ENCODE results near the gene KRTAP10-4.
"Not testable (repeated sequence)": the region's sequence is repeated elsewhere in the genome, so short reads cannot be mapped to it uniquely, and the experiment has no call there.

KRTAP10-4 gene

GRCh38 chr21:44600118-44600978, 26.8 kb downstream of the KRTAP10-4 start, which contains the start of gene KRTAP10-7:
KRTAP10-7 (plus strand) TSS chr21:44600597; CDS start chr21:44600622, 25 bp downstream.
- not testable (repeated sequence) for DNase-seq

GRCh38 chr21:44601091-44601490, 27.6 kb downstream of the KRTAP10-4 start:
- peak in 1 of 14 donors; percentile 28 for DNase-seq

- no peak for DNase-seq
Observed at GRCh38 chr21:44601596-44602462, 28.3 kb downstream of the KRTAP10-4 start.

- no peak for DNase-seq
Observed at GRCh38 chr21:44602463-44602850, 28.9 kb downstream of the KRTAP10-4 start.

GRCh38 chr21:44603109-44603875, 29.8 kb downstream of the KRTAP10-4 start:
- no peak for DNase-seq

- DNase-seq, result no peak
Observed at GRCh38 chr21:44603911-44604310, 30.4 kb downstream of the KRTAP10-4 start.

GRCh38 chr21:44606495-44606894, 33.0 kb downstream of the KRTAP10-4 start:
- no peak for DNase-seq

- DNase-seq, result no peak
Observed at GRCh38 chr21:44609193-44609592, 35.7 kb downstream of the KRTAP10-4 start.

- not testable (repeated sequence) for DNase-seq
Observed at GRCh38 chr21:44610157-44610843, 36.8 kb downstream of the KRTAP10-4 start.

GRCh38 chr21:44611551-44611950, 38.0 kb downstream of the KRTAP10-4 start:
- no peak for DNase-seq

GRCh38 chr21:44612029-44612486, 38.5 kb downstream of the KRTAP10-4 start, which contains the start of gene KRTAP10-8:
KRTAP10-8 (plus strand) TSS chr21:44612079; CDS start chr21:44612101, 22 bp downstream.
- no peak for DNase-seq

GRCh38 chr21:44612669-44613229, 39.2 kb downstream of the KRTAP10-4 start:
- no peak for DNase-seq

GRCh38 chr21:44613386-44614155, 40.0 kb downstream of the KRTAP10-4 start:
- DNase-seq, result no peak

GRCh38 chr21:44614161-44614631, 40.7 kb downstream of the KRTAP10-4 start:
- no peak for DNase-seq

GRCh38 chr21:44614961-44615391, 41.4 kb downstream of the KRTAP10-4 start:
- no peak for DNase-seq

- no peak for DNase-seq
Observed at GRCh38 chr21:44615466-44615865, 41.9 kb downstream of the KRTAP10-4 start.

GRCh38 chr21:44615911-44616590, 42.5 kb downstream of the KRTAP10-4 start:
- no peak for DNase-seq

GRCh38 chr21:44616591-44616926, 43.0 kb downstream of the KRTAP10-4 start:
- no peak for DNase-seq

GRCh38 chr21:44617071-44617501, 43.6 kb downstream of the KRTAP10-4 start:
- DNase-seq, result no peak

GRCh38 chr21:44618504-44618903, 45.0 kb downstream of the KRTAP10-4 start:
- DNase-seq, result no peak

All from C1 segment of cervical spinal cord (tissue), 14 donors.